ENCODE results near the gene MCOLN1. TPM values are rescaled to one million over a fixed set of nuclear protein-coding genes. Genes with fewer than 3 reads are reported as not detected.

MCOLN1 gene
- total RNA-seq, 1 donor from 2014 or later = 5.2 TPM

GRCh38 chr19:7482584-7483439 is 39.6 kb upstream of the MCOLN1 start:
- H3K4me3 ChIP-seq (ENCODE audit: low read length in 3 of 3) = no peak overlapping the region
- H3K27ac ChIP-seq (ENCODE audit: low read depth, low read length) = no peak overlapping the region
- H3K9ac ChIP-seq (ENCODE audit: low read depth in 1 of 3, low read length in 3 of 3) = no peak overlapping the region
- H3K4me1 ChIP-seq (ENCODE audit: control insufficient read depth in 3 of 3, insufficient read depth in 3 of 3, low read length in 3 of 3) = peaks cover 0 to 8% (median 6%) of the 10 kb centered on the region in 3 donors
- H3K36me3 ChIP-seq (ENCODE audit: control insufficient read depth in 3 of 3, insufficient read depth in 3 of 3, low read length in 3 of 3) = no peaks in the 10 kb centered on the region
- no peaks in the 10 kb centered on the region for H3K27me3 ChIP-seq (ENCODE audit: control insufficient read depth in 3 of 3, insufficient read depth in 3 of 3, low read length in 3 of 3)
- H3K9me3 ChIP-seq (ENCODE audit: control insufficient read depth in 3 of 3, low read length in 3 of 3) = no peaks in the 10 kb centered on the region

GRCh38 chr19:7483720-7484201 is 38.7 kb upstream of the MCOLN1 start:
- H3K4me3 ChIP-seq (ENCODE audit: low read length in 3 of 3) = no peak overlapping the region
- H3K27me3 ChIP-seq (ENCODE audit: control insufficient read depth in 3 of 3, insufficient read depth in 3 of 3, low read length in 3 of 3) = no peaks in the 10 kb centered on the region
- no peaks in the 10 kb centered on the region for H3K9me3 ChIP-seq (ENCODE audit: control insufficient read depth in 3 of 3, low read length in 3 of 3)
- H3K36me3 ChIP-seq (ENCODE audit: control insufficient read depth in 3 of 3, insufficient read depth in 3 of 3, low read length in 3 of 3) = no peaks in the 10 kb centered on the region
- peaks cover 0 to 9% (median 8%) of the 10 kb centered on the region in 3 donors for H3K4me1 ChIP-seq (ENCODE audit: control insufficient read depth in 3 of 3, insufficient read depth in 3 of 3, low read length in 3 of 3)
- no peak overlapping the region for H3K9ac ChIP-seq (ENCODE audit: low read depth in 1 of 3, low read length in 3 of 3)
- no peak overlapping the region for H3K27ac ChIP-seq (ENCODE audit: low read depth, low read length)

GRCh38 chr19:7486923-7487322 is 35.5 kb upstream of the MCOLN1 start:
- Histone ChIP-seq H3K9me3 (ENCODE audit: control insufficient read depth in 3 of 3, low read length in 3 of 3) (no peaks in the 10 kb centered on the region), H3K4me1 (ENCODE audit: control insufficient read depth in 3 of 3, insufficient read depth in 3 of 3, low read length in 3 of 3) (peaks cover 0 to 9% (median 5%) of the 10 kb centered on the region in 3 donors), H3K9ac (ENCODE audit: low read depth in 1 of 3, low read length in 3 of 3) (no peak overlapping the region), H3K27ac (ENCODE audit: low read depth, low read length) (no peak overlapping the region), H3K4me3 (ENCODE audit: low read length in 3 of 3) (no peak overlapping the region), H3K27me3 (ENCODE audit: control insufficient read depth in 3 of 3, insufficient read depth in 3 of 3, low read length in 3 of 3) (no peaks in the 10 kb centered on the region), H3K36me3 (ENCODE audit: control insufficient read depth in 3 of 3, insufficient read depth in 3 of 3, low read length in 3 of 3) (no peaks in the 10 kb centered on the region)

GRCh38 chr19:7488736-7489353 is 33.6 kb upstream of the MCOLN1 start, which contains the start of gene PEX11G:
Gene PEX11G, minus strand, starts transcription at chr19:7489035. Its CDS starts 25 bp downstream, at chr19:7489010.
- H3K9ac ChIP-seq (ENCODE audit: low read depth in 1 of 3, low read length in 3 of 3) = peak within 1 kb of the TSS; percentile 87 to 93 (median 91)
- no peaks in the 10 kb centered on the region for H3K36me3 ChIP-seq (ENCODE audit: control insufficient read depth in 3 of 3, insufficient read depth in 3 of 3, low read length in 3 of 3)
- peak within 1 kb of the TSS; percentile 69 for H3K27ac ChIP-seq (ENCODE audit: low read depth, low read length)

GRCh38 chr19:7489609-7490044 is 32.8 kb upstream of the MCOLN1 start:
- no peaks in the 10 kb centered on the region for H3K36me3 ChIP-seq (ENCODE audit: control insufficient read depth in 3 of 3, insufficient read depth in 3 of 3, low read length in 3 of 3)

More at GRCh38 chr19:7488736-7489353, 33.6 kb upstream of the MCOLN1 start, which contains the start of gene PEX11G:
- Histone ChIP-seq H3K4me1 (ENCODE audit: control insufficient read depth in 3 of 3, insufficient read depth in 3 of 3, low read length in 3 of 3) (peaks cover 0 to 7% (median 5%) of the 10 kb centered on the region in 3 donors), H3K27me3 (ENCODE audit: control insufficient read depth in 3 of 3, insufficient read depth in 3 of 3, low read length in 3 of 3) (no peaks in the 10 kb centered on the region), H3K4me3 (ENCODE audit: low read length in 3 of 3) (peak within 1 kb of the TSS; percentile 79 to 87 (median 86)), H3K9me3 (ENCODE audit: control insufficient read depth in 3 of 3, low read length in 3 of 3) (no peaks in the 10 kb centered on the region)

GRCh38 chr19:7492142-7492541 is 30.3 kb upstream of the MCOLN1 start:
- peaks cover 10 to 16% (median 14%) of the 10 kb centered on the region in 3 donors for H3K4me1 ChIP-seq (ENCODE audit: control insufficient read depth in 3 of 3, insufficient read depth in 3 of 3, low read length in 3 of 3)
- H3K27ac ChIP-seq (ENCODE audit: low read depth, low read length) = no peak overlapping the region
- H3K4me3 ChIP-seq (ENCODE audit: low read length in 3 of 3) = no peak overlapping the region
- no peaks in the 10 kb centered on the region for H3K9me3 ChIP-seq (ENCODE audit: control insufficient read depth in 3 of 3, low read length in 3 of 3)
- H3K27me3 ChIP-seq (ENCODE audit: control insufficient read depth in 3 of 3, insufficient read depth in 3 of 3, low read length in 3 of 3) = no peaks in the 10 kb centered on the region
- no peak overlapping the region for H3K9ac ChIP-seq (ENCODE audit: low read depth in 1 of 3, low read length in 3 of 3)
- no peaks in the 10 kb centered on the region for H3K36me3 ChIP-seq (ENCODE audit: control insufficient read depth in 3 of 3, insufficient read depth in 3 of 3, low read length in 3 of 3)

More at GRCh38 chr19:7489609-7490044, 32.8 kb upstream of the MCOLN1 start:
- Histone ChIP-seq H3K27me3 (ENCODE audit: control insufficient read depth in 3 of 3, insufficient read depth in 3 of 3, low read length in 3 of 3) (no peaks in the 10 kb centered on the region), H3K4me1 (ENCODE audit: control insufficient read depth in 3 of 3, insufficient read depth in 3 of 3, low read length in 3 of 3) (peaks cover 6 to 12% (median 11%) of the 10 kb centered on the region in 3 donors), H3K27ac (ENCODE audit: low read depth, low read length) (no peak overlapping the region), H3K9ac (ENCODE audit: low read depth in 1 of 3, low read length in 3 of 3) (peak overlapping the region in 1 of 3 donors; percentile 87), H3K9me3 (ENCODE audit: control insufficient read depth in 3 of 3, low read length in 3 of 3) (no peaks in the 10 kb centered on the region), H3K4me3 (ENCODE audit: low read length in 3 of 3) (peak overlapping the region in 2 of 3 donors; percentile 79 to 86)

GRCh38 chr19:7492558-7492957 is 29.9 kb upstream of the MCOLN1 start:
- no peaks in the 10 kb centered on the region for H3K27me3 ChIP-seq (ENCODE audit: control insufficient read depth in 3 of 3, insufficient read depth in 3 of 3, low read length in 3 of 3)
- no peak overlapping the region for H3K27ac ChIP-seq (ENCODE audit: low read depth, low read length)
- H3K9me3 ChIP-seq (ENCODE audit: control insufficient read depth in 3 of 3, low read length in 3 of 3) = no peaks in the 10 kb centered on the region
- peaks cover 10 to 16% (median 14%) of the 10 kb centered on the region in 3 donors for H3K4me1 ChIP-seq (ENCODE audit: control insufficient read depth in 3 of 3, insufficient read depth in 3 of 3, low read length in 3 of 3)
- no peak overlapping the region for H3K9ac ChIP-seq (ENCODE audit: low read depth in 1 of 3, low read length in 3 of 3)
- no peak overlapping the region for H3K4me3 ChIP-seq (ENCODE audit: low read length in 3 of 3)
- no peaks in the 10 kb centered on the region for H3K36me3 ChIP-seq (ENCODE audit: control insufficient read depth in 3 of 3, insufficient read depth in 3 of 3, low read length in 3 of 3)

GRCh38 chr19:7494416-7495098 is 27.9 kb upstream of the MCOLN1 start:
- peak overlapping the region; percentile 27 to 41 (median 35) for H3K4me3 ChIP-seq (ENCODE audit: low read length in 3 of 3)
- peaks cover 0 to 3% (median 0%) of the 10 kb centered on the region in 3 donors for H3K27me3 ChIP-seq (ENCODE audit: control insufficient read depth in 3 of 3, insufficient read depth in 3 of 3, low read length in 3 of 3)
- H3K36me3 ChIP-seq (ENCODE audit: control insufficient read depth in 3 of 3, insufficient read depth in 3 of 3, low read length in 3 of 3) = no peaks in the 10 kb centered on the region
- H3K4me1 ChIP-seq (ENCODE audit: control insufficient read depth in 3 of 3, insufficient read depth in 3 of 3, low read length in 3 of 3) = peaks cover 9 to 10% (median 10%) of the 10 kb centered on the region in 3 donors
- peak overlapping the region in 2 of 3 donors; percentile 22 to 74 for H3K9ac ChIP-seq (ENCODE audit: low read depth in 1 of 3, low read length in 3 of 3)
- no peaks in the 10 kb centered on the region for H3K9me3 ChIP-seq (ENCODE audit: control insufficient read depth in 3 of 3, low read length in 3 of 3)
- peak overlapping the region; percentile 68 for H3K27ac ChIP-seq (ENCODE audit: low read depth, low read length)

GRCh38 chr19:7497292-7497691 is 25.1 kb upstream of the MCOLN1 start:
- no peaks in the 10 kb centered on the region for H3K36me3 ChIP-seq (ENCODE audit: control insufficient read depth in 3 of 3, insufficient read depth in 3 of 3, low read length in 3 of 3)
- H3K4me1 ChIP-seq (ENCODE audit: control insufficient read depth in 3 of 3, insufficient read depth in 3 of 3, low read length in 3 of 3) = peaks cover 10 to 18% (median 16%) of the 10 kb centered on the region in 3 donors
- peaks cover 8 to 13% (median 9%) of the 10 kb centered on the region in 3 donors for H3K27me3 ChIP-seq (ENCODE audit: control insufficient read depth in 3 of 3, insufficient read depth in 3 of 3, low read length in 3 of 3)
- H3K9ac ChIP-seq (ENCODE audit: low read depth in 1 of 3, low read length in 3 of 3) = no peak overlapping the region
- H3K27ac ChIP-seq (ENCODE audit: low read depth, low read length) = no peak overlapping the region
- no peak overlapping the region for H3K4me3 ChIP-seq (ENCODE audit: low read length in 3 of 3)
- H3K9me3 ChIP-seq (ENCODE audit: control insufficient read depth in 3 of 3, low read length in 3 of 3) = no peaks in the 10 kb centered on the region
